HL-60 (cell line): ENCODE results near the gene DEPDC1B.

ENCODE experiments used
- POLR2AphosphoS5 ChIP-seq: IDR thresholded peaks from 2 replicates; pipeline ENCODE4 v1.6.1; 2012; ENCODE audit warnings: low read depth
- TF ChIP-seq, protein P1 (sequence below): IDR thresholded peaks from one replicate; pipeline ENCODE4 v1.5.1; 2011; ENCODE audit warnings: low read length, control low read depth, inconsistent platforms; ENCODE audit not compliant: insufficient read depth

DNA sequence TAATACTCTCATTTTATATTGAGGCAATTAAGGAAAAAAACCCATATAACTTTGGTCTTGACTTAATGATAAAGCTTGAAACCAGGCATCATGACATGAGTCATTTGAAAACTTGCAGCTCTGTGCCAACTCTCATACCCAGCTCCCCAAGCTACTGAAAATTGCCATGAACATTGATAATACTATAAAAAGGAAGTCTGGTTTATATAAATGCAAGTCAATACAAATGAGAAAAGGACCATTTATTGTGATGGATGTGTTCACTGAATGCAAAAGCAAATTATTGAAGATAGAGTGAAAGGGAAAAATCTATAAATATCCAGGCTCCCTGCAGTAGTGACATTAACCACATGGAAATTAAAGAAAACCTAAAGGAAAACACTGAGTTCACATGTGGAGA, 116.3 kb downstream of the DEPDC1B start:
- TF ChIP-seq, protein P1, sequence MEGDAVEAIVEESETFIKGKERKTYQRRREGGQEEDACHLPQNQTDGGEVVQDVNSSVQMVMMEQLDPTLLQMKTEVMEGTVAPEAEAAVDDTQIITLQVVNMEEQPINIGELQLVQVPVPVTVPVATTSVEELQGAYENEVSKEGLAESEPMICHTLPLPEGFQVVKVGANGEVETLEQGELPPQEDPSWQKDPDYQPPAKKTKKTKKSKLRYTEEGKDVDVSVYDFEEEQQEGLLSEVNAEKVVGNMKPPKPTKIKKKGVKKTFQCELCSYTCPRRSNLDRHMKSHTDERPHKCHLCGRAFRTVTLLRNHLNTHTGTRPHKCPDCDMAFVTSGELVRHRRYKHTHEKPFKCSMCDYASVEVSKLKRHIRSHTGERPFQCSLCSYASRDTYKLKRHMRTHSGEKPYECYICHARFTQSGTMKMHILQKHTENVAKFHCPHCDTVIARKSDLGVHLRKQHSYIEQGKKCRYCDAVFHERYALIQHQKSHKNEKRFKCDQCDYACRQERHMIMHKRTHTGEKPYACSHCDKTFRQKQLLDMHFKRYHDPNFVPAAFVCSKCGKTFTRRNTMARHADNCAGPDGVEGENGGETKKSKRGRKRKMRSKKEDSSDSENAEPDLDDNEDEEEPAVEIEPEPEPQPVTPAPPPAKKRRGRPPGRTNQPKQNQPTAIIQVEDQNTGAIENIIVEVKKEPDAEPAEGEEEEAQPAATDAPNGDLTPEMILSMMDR, result no peak
- no peak for TF ChIP-seq POLR2AphosphoS5
